ENCODE results near the gene UST.

UST gene

GRCh38 chr6:148983101-148983761 is 236.4 kb downstream of the UST start:
- Histone ChIP-seq H2AFZ (ENCODE audit: low read length) (no peak overlapping the region), H3K9me2 (replicated peaks; ENCODE audit: low read depth, low read length) (no peaks in the 10 kb centered on the region), H3K36me3 (ENCODE audit: insufficient read depth, low read length) (no peaks in the 10 kb centered on the region), H3K4me1 (ENCODE audit: insufficient read depth, low read length, poor library complexity, severe bottlenecking) (no peaks in the 10 kb centered on the region), H3K4me3 (ENCODE audit: low read length, poor library complexity, severe bottlenecking) (no peak overlapping the region), H3K27me3 (ENCODE audit: insufficient read depth, low read length, poor library complexity, severe bottlenecking) (no peaks in the 10 kb centered on the region), H3F3A (ENCODE audit: low read depth) (no peaks in the 10 kb centered on the region), H3K4me2 (ENCODE audit: low read depth, low read length, poor library complexity, severe bottlenecking) (no peak overlapping the region), H3K9ac (ENCODE audit: low read depth, low read length, poor library complexity, severe bottlenecking) (no peak overlapping the region), H4K20me1 (ENCODE audit: insufficient read depth, low read length, poor library complexity, severe bottlenecking) (no peaks in the 10 kb centered on the region), H3K79me2 (ENCODE audit: insufficient read depth, low read length) (no peaks in the 10 kb centered on the region), H3K9me3 (ENCODE audit: insufficient read depth, low read depth, low read length) (no peaks in the 10 kb centered on the region)
- TF ChIP-seq, protein P1, sequence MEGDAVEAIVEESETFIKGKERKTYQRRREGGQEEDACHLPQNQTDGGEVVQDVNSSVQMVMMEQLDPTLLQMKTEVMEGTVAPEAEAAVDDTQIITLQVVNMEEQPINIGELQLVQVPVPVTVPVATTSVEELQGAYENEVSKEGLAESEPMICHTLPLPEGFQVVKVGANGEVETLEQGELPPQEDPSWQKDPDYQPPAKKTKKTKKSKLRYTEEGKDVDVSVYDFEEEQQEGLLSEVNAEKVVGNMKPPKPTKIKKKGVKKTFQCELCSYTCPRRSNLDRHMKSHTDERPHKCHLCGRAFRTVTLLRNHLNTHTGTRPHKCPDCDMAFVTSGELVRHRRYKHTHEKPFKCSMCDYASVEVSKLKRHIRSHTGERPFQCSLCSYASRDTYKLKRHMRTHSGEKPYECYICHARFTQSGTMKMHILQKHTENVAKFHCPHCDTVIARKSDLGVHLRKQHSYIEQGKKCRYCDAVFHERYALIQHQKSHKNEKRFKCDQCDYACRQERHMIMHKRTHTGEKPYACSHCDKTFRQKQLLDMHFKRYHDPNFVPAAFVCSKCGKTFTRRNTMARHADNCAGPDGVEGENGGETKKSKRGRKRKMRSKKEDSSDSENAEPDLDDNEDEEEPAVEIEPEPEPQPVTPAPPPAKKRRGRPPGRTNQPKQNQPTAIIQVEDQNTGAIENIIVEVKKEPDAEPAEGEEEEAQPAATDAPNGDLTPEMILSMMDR (conservative IDR thresholded peaks at IDR 0.05; ENCODE audit: low read length) = no peak
- no peak for TF ChIP-seq EZH2phosphoT487 (IDR thresholded peaks at IDR 0.05; ENCODE audit: borderline replicate concordance)

DNA sequence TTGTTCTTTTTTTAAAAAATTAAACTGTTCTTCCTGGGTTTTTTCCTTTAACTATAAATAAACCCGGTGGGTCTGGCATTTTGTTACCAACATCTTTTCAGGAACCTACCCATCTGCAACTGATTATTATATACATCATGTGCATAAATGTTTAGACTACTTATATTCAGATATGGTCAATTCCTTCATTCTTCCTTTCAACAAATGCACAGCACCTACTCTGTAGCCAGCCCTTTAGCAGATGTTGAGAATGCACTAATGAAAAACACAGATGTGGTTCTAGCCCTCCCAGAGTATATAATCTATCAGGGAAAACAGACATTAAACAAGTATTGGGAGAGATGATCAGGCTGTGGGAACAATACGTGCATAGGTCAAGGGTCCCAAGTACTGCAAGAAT is 237.1 kb downstream of the UST start:
- no peak overlapping the region for H2AFZ ChIP-seq (ENCODE audit: low read length)
- H3K9me3 ChIP-seq (ENCODE audit: insufficient read depth, low read depth, low read length) = no peaks in the 10 kb centered on the region
- H3K79me2 ChIP-seq (ENCODE audit: insufficient read depth, low read length) = no peaks in the 10 kb centered on the region
- H3F3A ChIP-seq (ENCODE audit: low read depth) = no peaks in the 10 kb centered on the region
- no peaks in the 10 kb centered on the region for H3K27me3 ChIP-seq (ENCODE audit: insufficient read depth, low read length, poor library complexity, severe bottlenecking)
- TF ChIP-seq, protein P1 (conservative IDR thresholded peaks at IDR 0.05; ENCODE audit: low read length) = no peak
- no peak for TF ChIP-seq EZH2phosphoT487 (IDR thresholded peaks at IDR 0.05; ENCODE audit: borderline replicate concordance)
- H3K4me2 ChIP-seq (ENCODE audit: low read depth, low read length, poor library complexity, severe bottlenecking) = no peak overlapping the region
- H4K20me1 ChIP-seq (ENCODE audit: insufficient read depth, low read length, poor library complexity, severe bottlenecking) = no peaks in the 10 kb centered on the region
- H3K9ac ChIP-seq (ENCODE audit: low read depth, low read length, poor library complexity, severe bottlenecking) = no peak overlapping the region
- no peak overlapping the region for H3K4me3 ChIP-seq (ENCODE audit: low read length, poor library complexity, severe bottlenecking)
- no peaks in the 10 kb centered on the region for H3K4me1 ChIP-seq (ENCODE audit: insufficient read depth, low read length, poor library complexity, severe bottlenecking)
- H3K36me3 ChIP-seq (ENCODE audit: insufficient read depth, low read length) = no peaks in the 10 kb centered on the region
- H3K9me2 ChIP-seq (replicated peaks; ENCODE audit: low read depth, low read length) = no peaks in the 10 kb centered on the region

DNA sequence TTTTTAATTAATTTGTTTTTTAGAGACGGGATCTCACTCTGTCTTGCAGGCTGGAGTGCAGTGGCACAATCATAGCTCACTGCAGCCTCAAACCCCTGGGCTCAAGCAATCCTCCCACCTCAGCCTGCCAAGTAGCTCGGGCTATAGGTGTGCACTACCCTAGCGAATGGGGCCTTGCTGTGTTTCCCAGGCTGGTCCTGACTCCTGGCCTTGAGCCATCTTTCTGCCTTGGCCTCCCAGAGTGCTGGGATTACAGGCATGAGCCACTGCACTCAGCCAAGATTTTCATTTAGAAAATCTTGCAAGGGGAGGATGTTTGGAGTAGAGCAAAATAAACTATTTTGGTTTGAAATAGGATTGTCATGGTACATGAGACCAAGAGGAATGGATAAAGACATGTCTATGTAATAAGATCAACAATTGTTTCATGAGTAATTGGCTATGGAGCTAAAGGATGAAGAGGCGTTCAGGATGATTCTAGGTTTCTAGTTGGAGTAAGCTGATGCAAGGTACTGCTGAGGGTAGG is 237.8 kb downstream of the UST start:
- Histone ChIP-seq H3K4me3 (ENCODE audit: low read length, poor library complexity, severe bottlenecking) (no peak overlapping the region), H3K36me3 (ENCODE audit: insufficient read depth, low read length) (no peaks in the 10 kb centered on the region)
- TF ChIP-seq EZH2phosphoT487 (IDR thresholded peaks at IDR 0.05; ENCODE audit: borderline replicate concordance) = no peak
- TF ChIP-seq, protein P1 (conservative IDR thresholded peaks at IDR 0.05; ENCODE audit: low read length) = no peak

More for the DNA sequence above, 237.8 kb downstream of the UST start:
- no peaks in the 10 kb centered on the region for H3K27me3 ChIP-seq (ENCODE audit: insufficient read depth, low read length, poor library complexity, severe bottlenecking)
- no peak overlapping the region for H3K4me2 ChIP-seq (ENCODE audit: low read depth, low read length, poor library complexity, severe bottlenecking)
- H4K20me1 ChIP-seq (ENCODE audit: insufficient read depth, low read length, poor library complexity, severe bottlenecking) = no peaks in the 10 kb centered on the region
- no peak overlapping the region for H3K9ac ChIP-seq (ENCODE audit: low read depth, low read length, poor library complexity, severe bottlenecking)
- no peaks in the 10 kb centered on the region for H3K4me1 ChIP-seq (ENCODE audit: insufficient read depth, low read length, poor library complexity, severe bottlenecking)
- H3K9me2 ChIP-seq (replicated peaks; ENCODE audit: low read depth, low read length) = no peaks in the 10 kb centered on the region
- H2AFZ ChIP-seq (ENCODE audit: low read length) = no peak overlapping the region
- H3F3A ChIP-seq (ENCODE audit: low read depth) = no peaks in the 10 kb centered on the region
- H3K9me3 ChIP-seq (ENCODE audit: insufficient read depth, low read depth, low read length) = no peaks in the 10 kb centered on the region
- no peaks in the 10 kb centered on the region for H3K79me2 ChIP-seq (ENCODE audit: insufficient read depth, low read length)

Measured in Loucy (cell line).